GM18861 (cell line): Measurements from ENCODE around the gene NFYC.

Experiments
- ATAC-seq: cut with Tn5 transposase; IDR thresholded peaks from one replicate; pipeline ENCODE4 v1.9.1; 2021; ENCODE audit not compliant: unreplicated experiment

The NFYC gene

GRCh38 chr1:40756523-40756922 is 65.0 kb downstream of the NFYC start:
- no peak for ATAC-seq

DNA sequence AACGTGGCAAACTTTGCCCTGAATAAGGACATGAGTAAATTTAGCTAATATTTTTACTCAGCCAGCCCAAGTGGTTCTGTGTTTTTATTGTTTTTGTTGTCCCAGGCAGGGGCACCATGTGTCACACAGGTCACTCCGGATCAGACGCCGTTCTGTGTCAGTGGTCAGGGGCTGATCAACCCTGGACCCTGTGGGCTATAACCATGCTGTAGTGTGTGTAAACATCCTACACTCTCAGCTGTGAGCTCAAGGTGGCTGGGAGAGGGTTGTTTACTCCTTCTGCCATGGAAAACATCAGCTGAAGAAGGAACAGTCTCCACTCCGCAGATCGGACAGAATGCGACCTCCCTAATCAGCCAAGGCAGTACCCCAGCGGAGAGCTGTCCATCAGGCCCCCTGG is 65.6 kb downstream of the NFYC start:
- no peak for ATAC-seq

DNA sequence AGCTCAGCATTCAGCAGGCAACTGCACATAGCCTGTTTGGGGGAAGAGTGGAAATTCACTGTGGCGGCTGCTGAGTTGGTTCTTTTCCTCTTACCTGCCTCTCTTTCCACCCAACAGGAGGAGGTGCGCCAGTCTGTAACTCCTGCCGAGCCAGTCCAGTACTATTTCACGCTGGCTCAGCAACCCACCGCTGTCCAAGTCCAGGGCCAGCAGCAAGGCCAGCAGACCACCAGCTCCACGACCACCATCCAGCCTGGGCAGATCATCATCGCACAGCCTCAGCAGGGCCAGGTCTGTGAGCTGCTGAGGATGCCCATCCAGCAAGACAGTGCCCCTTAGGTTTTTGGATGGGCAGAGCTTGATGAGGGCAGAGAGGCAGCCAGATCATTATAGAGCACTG is 66.5 kb downstream of the NFYC start:
- ATAC-seq, result no peak

GRCh38 chr1:40758578-40759343 is 67.3 kb downstream of the NFYC start:
- ATAC-seq, result no peak

DNA sequence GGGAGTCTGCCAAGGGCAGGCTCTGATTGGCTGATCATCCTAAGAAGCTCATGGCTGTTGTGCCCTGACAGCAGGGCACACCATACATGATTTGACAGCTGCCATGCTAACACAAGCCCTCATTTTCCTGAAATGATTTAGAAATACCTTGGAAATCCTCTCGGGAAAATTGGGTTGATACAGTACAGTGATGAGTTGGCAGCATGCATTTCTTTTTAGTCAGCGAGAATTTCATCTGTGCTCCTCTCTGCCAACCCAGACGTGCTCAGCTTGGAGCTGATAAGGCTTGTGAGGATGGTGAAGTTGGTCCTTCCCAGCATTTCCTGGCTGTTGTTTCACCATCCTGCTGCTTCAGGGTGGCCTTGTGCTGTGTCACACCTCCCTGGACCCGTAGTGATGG is 69.5 kb downstream of the NFYC start:
- ATAC-seq, result no peak

DNA sequence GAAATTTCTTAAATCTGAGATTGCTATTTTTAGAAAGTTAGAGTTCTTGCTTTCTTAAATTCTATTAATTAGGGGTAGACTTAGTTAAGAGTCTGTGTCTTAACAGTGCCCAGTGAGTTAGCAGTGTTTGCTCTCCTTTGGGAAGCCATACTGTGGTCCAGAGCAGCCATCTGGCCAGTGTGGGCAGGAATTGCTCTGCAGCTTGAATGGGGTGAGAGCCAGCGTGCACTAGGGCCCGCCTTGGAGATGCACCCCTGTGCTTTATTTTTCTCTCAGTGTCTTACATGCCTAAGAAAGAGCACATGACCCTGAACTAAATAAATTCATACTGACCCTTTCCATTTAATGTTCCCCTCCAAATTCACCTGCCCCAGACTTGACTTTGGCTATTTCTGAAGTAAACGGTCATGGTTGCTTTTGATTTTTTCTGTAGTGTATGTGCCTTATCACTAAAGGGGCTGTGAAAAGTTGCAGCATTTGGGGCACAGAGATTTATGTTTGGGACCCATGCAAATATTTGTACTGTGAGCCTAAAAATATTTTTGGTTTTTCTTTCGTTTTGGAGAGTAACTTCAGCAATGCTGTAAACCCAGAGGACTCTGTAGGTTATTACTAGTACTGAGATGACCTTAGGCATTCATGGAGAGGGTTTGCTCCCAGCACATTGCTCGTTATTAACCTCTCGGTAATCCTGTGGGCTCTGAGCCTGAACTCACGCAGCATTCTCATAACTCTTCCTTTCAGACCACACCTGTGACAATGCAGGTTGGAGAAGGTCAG is 70.8 kb downstream of the NFYC start:
- no peak for ATAC-seq

- ATAC-seq, result no peak
Observed at GRCh38 chr1:40763742-40764532, 72.4 kb downstream of the NFYC start.

GRCh38 chr1:40764981-40765380 is 73.5 kb downstream of the NFYC start:
- no peak for ATAC-seq

DNA sequence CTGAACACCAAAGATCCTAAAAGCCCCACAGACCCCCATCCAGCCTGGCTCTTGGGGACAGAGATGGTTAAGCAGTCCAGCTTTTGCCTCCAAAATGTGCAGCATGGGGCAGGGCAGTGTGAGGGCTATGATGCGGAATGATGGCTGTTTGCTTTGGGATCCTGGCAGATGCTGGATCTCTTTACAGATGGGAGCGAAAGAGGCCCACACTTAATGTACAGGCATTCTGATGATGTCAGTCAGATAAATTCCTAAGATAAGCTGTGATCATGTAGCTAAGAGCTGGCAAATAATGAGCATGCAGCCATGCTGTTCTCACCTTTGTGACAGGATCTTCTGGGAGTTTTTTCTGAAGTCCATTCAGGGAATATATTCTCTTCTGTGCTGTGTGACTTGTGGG is 74.5 kb downstream of the NFYC start:
- no peak for ATAC-seq

GRCh38 chr1:40766560-40766959 is 75.1 kb downstream of the NFYC start:
- ATAC-seq, result no peak

GRCh38 chr1:40768146-40768990 is 76.9 kb downstream of the NFYC start:
- ATAC-seq, result no peak

DNA sequence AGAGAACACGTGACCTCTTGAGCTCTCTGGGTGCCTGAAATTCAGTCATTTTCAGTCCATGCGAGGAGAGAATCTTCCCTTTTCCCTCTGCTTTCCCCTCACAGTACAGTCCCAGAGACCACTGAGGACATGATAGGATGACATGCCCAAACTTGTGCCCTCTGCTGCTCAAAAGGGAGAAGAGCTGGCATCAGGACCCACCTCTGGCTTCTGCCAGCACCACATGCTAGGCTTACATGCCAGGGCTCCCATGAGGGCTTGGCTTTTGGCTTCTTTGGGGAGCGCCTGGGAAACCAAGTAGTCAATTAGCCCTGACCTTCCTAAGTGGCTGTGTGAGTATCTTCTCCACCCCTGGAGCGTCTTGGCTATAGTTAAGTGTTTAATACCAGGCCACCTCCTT is 78.3 kb downstream of the NFYC start:
- ATAC-seq, result no peak

- no peak for ATAC-seq
Observed at GRCh38 chr1:40770296-40771070, 79.0 kb downstream of the NFYC start.

DNA sequence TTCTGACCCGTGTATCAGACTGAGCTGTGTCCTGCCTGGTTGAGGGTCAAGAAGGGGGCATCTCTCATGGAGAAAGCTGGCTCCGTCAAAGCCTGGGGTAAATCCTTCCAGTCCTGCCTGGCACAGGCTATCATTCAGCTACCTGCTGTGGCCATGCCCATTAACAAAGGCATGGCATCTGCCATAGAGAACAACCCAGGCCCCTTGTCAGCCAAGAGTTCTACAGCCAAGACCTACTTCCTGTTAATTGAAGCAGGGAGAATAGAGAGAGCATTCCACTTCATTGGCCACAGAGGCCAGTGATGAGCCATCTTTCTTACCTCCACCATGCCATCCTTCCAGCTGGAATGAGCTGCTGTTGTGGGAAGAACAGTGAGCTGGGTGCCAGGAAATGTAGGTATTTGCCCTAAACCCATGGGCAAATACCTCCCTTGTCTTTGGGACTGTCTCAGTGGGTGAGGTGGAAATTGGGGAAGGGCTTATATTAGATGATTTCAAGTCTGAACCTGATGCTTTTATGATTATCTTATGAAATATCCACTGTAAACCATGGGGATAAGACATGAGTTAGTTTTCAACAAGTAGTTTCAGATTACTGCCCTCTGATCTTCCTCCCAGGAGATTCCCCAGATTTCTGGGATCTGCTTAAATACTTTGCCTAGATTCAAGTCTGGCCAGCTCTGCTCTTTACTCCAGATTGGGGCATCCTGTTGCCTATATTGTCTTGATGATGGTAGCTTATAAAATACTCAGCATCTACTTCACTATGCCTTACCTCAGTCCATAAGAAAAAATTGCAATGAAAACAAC is 80.8 kb downstream of the NFYC start:
- no peak for ATAC-seq

DNA sequence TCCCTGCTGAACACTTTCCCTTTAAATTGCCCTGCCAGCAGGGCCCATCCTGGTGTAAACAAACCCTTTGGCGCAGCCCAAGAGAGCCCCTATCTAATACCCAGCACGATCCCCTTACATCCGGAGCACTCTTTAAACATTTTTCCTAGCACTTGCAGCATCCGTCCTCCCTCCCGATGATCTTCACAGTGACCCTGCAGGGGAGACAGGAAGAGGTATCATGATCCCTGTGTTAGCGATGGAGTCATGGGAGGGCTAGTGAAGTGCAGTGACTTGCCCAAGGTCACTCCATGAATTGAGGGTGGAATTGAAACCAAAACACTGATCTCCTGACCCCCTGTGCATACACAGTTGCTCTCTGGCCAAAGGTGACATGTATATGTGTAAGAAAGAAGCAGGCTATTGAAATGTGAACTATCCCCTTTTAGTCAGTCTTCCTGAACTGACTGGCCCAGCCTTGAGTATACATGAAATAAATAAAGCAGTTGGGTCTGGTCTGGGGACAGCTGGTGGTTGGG is 82.3 kb downstream of the NFYC start:
- no peak for ATAC-seq

GRCh38 chr1:40774266-40774998 is 82.9 kb downstream of the NFYC start:
- no peak for ATAC-seq

- ATAC-seq, result no peak
Observed at GRCh38 chr1:40776236-40777072, 85.0 kb downstream of the NFYC start.
